ENCODE data around the gene MED12.

Gene MED12

GRCh38 chrX:71118032-71118984 is at the start of gene MED12:
MED12 (plus strand) TSS chrX:71118596; CDS start chrX:71118755, 159 bp downstream.
- FAIRE-seq: no peak

- FAIRE-seq: no peak
Observed at GRCh38 chrX:71070531-71070930, 47.9 kb upstream of the MED12 start.

- no peak for FAIRE-seq
Observed at GRCh38 chrX:71081330-71082123, 36.9 kb upstream of the MED12 start.

GRCh38 chrX:71082124-71082647 is 36.2 kb upstream of the MED12 start:
- no peak for FAIRE-seq

- FAIRE-seq: no peak
Observed at GRCh38 chrX:71082822-71083221, 35.6 kb upstream of the MED12 start.

GRCh38 chrX:71085900-71086299 is 32.5 kb upstream of the MED12 start:
- FAIRE-seq: no peak

GRCh38 chrX:71091263-71091662 is 27.1 kb upstream of the MED12 start:
- FAIRE-seq: no peak

- FAIRE-seq: no peak
Observed at GRCh38 chrX:71095033-71095432, 23.4 kb upstream of the MED12 start.

- FAIRE-seq: no peak
Observed at GRCh38 chrX:71095555-71095980, 22.8 kb upstream of the MED12 start, which contains the start of gene FOXO4. FOXO4 (plus strand) TSS chrX:71095851; CDS start chrX:71096529, 678 bp downstream.

- FAIRE-seq: no peak
Observed at GRCh38 chrX:71095981-71096759, 22.2 kb upstream of the MED12 start.

GRCh38 chrX:71096760-71097032 is 21.7 kb upstream of the MED12 start:
- FAIRE-seq: no peak

GRCh38 chrX:71098302-71098701 is 20.1 kb upstream of the MED12 start:
- FAIRE-seq: no peak

GRCh38 chrX:71098951-71099506 is 19.4 kb upstream of the MED12 start:
- no peak for FAIRE-seq

GRCh38 chrX:71099736-71100135 is 18.7 kb upstream of the MED12 start:
- FAIRE-seq: no peak

- no peak for FAIRE-seq
Observed at GRCh38 chrX:71100581-71101505, 17.6 kb upstream of the MED12 start.

GRCh38 chrX:71102292-71102691 is 16.1 kb upstream of the MED12 start:
- FAIRE-seq: no peak

- FAIRE-seq: no peak
Observed at GRCh38 chrX:71103110-71103983, 15.0 kb upstream of the MED12 start.

GRCh38 chrX:71105628-71106027 is 12.8 kb upstream of the MED12 start:
- no peak for FAIRE-seq

GRCh38 chrX:71106427-71106826 is 12.0 kb upstream of the MED12 start, which contains the start of gene CXorf65:
CXorf65 (minus strand) TSS chrX:71106740; CDS start chrX:71106556, 184 bp downstream.
- FAIRE-seq: no peak

- FAIRE-seq: no peak
Observed at GRCh38 chrX:71107245-71107644, 11.2 kb upstream of the MED12 start.
